ENCODE measurements around the gene CDH23.
A peak's percentile ranks its signal among the peaks of the same experiment; 100 is the strongest.

CDH23 gene

DNA sequence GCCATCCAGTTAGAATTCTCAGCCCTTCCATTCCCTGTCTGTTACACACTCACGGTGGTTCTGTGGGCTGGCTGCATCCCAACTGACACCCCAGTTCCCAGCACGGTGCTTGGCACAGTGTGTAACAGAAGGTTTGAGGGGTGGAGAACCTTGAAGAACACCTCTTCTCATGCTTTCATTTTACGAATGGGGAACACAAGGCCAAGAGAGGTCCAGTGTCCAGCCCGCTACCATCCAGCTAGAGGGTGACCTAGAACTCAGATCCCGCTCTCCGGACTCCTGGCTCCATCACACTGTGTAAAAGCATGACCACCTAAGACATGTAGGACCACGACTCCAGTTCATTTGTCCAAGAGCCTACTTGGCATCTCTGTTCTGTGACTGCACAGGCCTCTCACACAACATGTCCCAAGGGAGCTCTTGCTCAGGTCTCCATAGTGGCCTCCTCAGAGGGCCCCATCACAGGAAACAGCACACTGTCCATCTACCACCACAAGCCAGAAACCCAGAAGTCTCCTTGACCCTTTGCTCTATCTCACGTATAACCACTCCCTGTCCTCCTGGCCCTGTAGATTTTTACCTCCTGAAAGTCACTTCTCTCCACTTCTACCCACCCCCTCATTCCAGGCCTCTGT lies 2.8 kb upstream of the CDH23 start:
- DNase-seq = no peak

DNA sequence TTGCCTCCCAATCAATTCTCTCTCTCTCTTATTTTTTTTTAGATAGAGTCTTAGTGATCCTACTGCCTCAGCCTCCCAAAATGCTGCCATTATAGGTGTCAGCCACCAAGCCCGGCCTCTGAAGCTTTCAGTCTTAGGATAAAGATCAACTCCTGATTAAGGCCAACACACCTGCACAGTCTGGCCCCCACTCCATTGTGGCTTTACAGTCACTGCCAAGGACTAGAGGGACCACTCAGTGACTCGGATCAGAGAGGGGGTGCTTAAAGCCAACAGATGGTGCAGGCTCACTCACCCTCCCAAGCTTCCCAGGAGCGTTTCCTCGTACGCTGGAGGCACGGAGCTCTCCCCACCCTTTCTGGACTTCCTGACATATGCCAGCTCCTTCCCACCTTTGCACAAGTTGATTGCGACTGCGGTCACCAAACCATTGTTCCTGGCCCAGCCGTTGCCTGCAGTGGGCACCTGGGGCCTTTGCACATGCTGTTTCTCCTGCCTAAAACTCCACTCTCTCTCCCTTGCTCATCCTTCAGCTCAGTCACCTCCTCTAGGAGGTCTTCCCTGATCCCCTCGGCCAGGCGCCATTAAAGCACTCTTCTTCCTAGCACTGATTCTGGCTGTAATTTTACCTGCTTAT lies 1.7 kb upstream of the CDH23 start:
- DNase-seq = no peak

DNA sequence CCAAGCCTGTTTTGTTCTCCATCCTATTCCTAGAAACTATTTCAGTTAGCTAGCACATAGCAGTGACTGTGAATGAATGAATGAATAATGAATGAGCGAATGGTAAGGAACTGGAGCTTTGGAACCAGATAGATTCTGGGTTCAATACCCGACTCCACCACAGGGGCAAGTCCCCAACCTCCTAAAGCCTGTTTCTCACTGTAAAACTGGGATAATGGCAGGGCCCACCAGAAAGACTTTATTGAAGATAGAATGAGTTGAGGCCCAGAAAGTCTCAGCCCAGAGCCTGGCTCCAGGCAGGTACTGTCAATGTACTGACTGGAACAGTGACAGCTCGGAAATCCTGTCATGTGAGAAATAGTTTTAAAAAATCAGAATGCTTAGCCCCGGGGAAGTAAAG lies 1.1 kb upstream of the CDH23 start:
- no peak for DNase-seq

DNA sequence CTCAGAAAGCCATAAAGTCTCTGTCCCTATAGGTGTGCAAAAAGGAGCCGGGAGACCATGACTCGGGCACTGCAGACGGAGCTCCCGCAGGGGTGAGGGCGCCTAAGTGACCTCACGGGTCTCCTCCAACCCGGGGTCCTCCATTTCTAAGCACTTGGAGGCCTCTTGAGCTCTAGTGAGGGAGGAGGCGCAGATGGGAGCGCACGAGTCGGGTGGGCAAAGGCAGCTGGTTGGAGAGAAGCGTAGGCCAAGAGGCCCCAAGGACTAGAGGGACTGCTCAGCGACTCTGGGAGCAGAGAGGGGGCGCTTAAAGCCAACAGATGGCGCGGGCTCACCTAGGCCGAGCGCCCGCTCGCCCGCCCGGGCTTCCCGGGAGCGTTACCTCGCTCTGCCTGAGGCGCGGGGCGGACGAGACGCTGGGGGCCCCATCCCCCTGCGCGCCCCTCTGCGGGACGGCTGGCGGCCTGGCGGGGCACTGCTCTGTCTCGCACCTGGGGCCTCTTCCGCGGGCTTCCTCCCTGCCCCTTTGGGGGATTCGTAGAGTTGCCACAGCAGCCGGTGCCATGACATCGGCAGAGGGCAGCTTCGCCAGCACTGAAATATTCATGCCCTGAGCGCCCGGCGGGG lies 523 bp upstream of the CDH23 start:
- peak; percentile 23 to 31 for DNase-seq

DNA sequence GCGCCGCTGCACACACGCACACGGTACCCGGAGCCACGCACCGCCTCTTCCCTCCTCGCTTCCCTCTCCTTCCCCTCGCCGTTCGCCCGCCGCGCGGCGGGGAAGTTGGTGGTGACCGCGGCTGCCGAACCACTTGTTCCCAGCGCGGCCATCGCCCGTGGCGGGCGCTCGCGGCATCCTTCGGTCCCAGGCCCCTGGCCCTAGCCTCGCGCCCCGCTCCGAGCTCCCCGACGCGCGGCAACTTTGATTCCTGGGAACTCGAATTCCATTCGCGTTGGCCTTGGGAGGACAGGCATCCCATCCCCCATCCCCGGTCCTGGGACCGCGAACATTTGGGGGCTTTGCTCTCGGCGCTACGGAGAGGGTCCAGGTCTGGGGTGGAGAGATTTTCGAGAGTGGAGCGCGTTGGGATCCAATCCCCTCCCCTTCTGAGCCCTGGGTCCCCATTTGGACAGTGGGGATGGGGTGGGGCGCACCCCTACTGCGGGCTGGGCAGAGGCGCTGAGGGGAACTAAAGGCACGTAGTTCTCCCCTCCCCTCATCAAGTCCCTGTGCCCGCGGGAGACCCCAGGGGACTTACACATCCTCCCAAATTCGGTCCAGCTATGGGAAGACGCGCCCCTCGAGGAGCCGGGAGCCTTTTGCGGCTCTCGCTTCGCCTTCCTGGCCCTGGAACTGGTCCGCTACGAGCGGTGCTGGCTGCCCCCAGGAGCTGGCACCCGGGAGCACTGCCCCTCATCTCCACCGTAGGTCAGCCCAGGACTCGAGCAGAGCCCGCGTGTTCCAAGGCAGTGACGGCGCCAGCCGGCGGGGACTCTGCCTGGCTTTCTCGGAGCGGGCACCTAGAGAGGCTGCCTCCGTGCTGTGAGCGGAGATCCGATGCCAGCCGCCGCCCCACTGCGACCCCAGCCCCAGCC lies 834 bp downstream of the CDH23 start:
- DNase-seq = peak in 1 of 2 donors; percentile 17

DNA sequence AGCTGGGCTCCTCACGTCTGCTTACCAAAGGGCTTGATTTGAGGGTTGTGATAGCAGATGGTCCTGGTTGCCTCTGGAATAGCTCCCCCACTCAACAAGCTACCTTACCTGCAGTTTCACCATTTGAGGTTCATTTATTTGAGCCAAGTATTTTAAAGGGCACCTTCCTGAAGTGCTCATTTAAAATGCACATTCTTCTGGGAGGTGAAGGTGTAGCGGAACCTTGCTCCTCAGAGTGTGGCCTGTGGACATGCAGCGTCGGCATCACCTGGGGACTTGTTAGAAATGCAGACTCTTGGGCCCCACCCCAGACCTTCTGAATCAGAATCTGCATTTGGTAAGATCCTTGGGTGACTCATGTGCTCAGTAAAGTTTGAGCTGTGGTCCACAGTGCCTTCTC lies 2.3 kb downstream of the CDH23 start:
- DNase-seq = no peak

DNA sequence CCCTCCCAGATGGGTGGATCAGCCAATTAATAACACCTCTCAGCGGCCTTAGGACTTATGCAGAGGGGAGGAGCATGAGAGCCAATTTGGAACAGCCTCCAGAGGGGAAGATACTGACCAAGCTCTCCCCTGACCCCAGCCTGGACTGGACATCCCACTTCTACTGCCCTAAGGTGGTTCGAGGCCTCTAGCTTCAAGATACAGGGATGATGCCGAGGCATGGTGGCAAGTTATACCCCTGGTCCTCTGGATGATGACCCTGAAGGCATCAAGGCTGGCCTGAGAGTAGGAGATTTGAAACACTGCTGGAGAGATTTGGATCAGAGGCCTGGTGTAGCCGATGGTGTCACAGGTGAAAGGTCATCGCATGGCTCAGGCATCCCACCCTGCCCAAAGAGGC lies 3.2 kb downstream of the CDH23 start:
- no peak for DNase-seq

DNA sequence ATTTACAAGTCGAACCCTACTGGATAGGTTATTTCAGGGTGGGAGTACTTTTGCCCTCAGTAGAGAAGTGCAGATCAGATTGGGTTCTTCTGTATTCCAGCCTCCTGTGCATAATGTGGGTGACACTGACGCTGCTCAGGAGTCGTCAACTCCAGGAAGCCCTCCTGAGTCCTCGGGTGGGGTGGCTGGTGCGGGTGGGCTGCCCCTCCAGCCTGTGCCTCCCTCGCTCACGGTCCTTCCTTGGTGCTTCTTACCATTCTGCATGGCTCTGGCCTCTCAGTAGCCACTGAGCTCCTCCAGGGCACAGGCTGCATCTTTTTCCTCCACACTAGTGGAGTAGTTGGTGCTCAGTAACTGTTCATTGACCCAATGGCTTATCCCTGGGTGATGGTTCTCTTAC lies 4.3 kb downstream of the CDH23 start:
- no peak for DNase-seq

DNA sequence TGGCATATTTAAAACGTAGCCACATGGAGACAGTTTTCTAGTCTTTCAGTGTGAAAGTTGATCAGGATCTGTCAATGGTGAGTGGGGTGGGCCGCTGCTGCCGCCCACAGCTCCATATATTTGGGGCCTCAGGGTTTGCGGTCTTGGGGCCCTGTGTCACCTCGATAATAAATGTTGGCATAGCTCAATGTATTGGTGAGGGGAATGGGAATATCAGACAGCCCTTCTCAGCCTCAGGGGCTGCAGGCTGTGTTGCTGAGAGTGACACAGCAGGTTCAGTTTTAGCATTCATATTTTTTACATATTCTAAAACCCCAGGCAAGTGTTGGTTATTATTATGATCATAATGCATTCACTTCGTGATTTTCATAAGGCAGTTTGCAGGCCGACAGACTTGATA lies 5.3 kb downstream of the CDH23 start:
- no peak for DNase-seq

DNA sequence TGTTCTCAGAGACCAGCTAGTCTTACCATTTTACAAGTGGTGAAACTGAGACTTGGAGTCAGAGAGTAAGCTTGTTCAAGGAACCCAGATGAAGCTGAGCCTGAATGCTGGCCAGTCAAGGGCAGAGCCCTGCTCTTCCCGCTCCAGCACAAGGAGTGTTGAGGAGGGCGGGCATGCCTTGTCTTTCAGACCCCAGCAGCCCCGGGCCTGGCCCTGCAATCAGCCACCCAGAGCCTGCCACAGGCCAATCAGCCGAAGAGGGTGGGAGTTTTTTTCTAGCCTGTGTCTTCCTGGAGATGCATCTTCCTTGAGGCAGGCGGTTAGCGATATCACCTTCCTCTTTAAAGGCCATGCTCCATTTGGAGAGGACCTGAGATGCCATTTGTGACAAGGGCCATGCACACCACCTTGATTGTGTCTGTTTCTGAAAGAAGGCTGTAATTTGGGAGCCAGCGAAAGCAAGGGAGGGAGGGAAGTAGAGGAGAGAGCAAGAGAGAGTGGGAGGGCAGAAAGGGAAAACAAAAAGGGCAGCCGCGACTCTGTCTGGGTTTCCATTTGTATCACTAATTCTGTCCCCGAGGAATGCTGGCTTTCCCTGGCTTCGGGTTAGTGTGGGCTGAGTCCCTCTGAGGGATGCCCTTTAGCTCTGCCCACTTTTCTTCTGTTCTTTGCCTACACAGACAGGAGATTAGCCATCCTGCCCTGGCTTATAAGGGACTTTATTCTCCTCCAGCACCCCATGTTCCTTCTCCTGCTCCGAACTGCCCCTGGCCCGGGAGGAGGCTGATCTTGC lies 8.0 kb downstream of the CDH23 start:
- DNase-seq = no peak

DNA sequence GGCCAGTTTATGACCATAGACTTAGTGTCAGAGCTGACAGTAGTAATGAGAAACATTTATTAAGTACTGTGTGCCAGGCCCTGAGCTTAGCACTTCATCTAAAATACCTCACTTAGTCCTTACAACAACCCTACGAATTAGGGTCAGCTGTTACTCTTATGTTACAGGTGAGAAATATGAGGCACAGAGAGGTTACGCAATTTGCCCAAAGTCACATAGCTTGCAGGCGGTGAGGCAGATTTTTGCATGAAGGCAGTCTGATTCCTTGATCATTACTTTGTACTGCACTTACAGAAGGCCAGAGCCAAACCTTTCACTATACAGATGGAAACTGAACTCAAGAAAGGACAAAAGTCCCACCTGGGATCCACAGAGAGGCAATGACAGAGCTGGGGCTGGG lies 10.2 kb downstream of the CDH23 start:
- no peak for DNase-seq

DNA sequence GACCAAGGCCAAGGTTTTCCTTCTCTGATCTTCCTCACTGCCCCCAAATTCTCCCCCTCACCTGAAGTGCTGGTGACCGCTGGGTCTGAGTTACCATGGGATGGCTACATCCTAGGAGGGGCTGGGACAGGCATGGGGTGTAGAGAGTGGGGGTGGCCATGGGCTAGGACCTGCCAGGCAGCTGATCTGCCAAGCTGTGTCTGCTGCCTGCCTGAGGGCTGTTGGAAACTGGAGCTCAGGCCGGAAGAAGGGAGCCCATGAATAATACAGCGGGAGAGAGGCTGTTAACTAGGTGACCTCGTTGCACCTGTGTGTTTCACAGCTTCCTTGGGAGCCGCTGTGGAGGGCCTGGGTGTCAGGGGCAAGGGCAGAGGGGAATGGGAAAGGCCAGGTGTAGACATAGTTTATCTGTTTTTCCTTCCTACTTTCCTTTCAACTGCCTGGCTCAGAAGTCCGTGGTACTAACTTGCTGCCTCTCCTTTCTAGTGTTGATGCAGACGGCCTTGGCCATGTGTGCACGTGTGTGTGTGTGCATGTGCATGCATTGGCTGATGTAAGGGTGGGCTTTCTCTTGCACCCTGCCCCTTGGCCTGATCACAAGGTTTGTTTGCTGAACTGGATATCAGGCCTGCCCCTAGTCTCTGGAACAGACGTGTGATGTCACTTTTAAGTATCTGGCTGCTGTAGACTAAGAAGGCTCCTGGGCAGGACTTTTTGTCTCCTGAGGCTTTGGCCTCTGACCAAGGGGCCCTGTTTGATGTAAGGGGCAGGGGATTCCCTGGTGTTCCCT lies 11.9 kb downstream of the CDH23 start:
- no peak for DNase-seq

DNA sequence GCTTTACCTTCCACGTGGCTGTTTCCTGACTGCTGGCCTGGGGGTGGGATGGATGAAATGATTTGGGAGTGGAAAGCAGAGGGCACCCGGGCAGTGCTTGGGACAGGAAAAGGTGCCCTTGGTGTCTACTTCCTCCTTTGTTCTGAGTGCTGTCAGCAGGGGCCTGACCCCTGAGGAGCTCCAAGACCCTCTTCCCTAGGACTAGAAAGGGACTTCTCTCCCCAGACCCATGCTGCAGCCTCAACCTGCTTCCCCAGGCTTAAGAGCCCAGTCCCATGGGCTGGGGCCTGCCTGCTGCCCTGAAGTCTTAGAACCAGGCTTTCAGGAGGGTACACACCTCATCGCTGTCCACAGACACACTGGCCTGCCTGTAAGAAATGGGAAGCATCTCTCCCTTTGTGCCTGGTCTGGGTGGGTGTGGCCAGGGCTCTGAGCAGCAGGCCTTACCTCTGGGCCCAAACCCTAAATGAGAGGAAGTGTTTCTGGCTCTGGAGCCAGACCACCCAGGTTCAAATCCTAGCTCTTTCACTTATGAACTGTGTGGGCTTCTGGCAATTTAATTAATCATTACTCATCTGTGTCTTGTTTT lies 12.9 kb downstream of the CDH23 start:
- DNase-seq = no peak

DNA sequence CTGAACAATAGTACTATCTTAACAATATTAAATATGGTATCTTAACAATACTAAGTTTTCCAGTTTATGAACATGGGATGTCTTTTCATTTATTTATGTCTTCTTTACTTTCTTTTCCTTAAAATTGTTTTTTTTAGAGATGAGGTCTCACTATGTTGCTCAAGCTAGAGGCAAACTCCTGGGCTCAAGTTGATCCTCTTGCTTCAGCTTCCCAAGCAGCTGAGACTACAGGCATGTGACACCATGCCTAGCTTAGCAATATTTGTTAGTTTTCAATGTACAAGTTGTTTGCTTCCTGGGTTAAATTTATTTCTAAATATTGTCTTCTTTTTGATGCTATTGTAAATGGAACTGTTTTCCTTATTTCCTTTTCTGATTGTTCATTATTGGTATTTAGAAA lies 16.9 kb downstream of the CDH23 start:
- DNase-seq = no peak

DNA sequence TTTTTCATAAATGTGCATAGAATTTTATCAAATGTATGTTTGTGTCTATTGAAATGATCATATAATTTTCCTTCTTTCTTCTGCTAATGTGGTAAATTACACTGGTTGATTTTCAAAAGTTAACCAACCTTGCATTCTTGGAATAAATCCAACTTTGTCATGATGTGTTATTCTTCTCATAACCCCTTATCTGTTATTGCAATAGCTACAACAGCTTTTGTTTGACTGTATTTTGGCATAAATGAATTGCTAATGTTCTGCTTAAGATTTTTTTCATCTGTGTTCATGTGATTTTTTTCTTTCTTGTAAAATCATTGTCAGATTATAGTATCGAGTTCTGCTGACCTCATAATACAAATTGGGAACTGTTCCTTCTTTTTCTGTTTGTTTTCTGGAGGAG lies 17.6 kb downstream of the CDH23 start:
- no peak for DNase-seq

DNA sequence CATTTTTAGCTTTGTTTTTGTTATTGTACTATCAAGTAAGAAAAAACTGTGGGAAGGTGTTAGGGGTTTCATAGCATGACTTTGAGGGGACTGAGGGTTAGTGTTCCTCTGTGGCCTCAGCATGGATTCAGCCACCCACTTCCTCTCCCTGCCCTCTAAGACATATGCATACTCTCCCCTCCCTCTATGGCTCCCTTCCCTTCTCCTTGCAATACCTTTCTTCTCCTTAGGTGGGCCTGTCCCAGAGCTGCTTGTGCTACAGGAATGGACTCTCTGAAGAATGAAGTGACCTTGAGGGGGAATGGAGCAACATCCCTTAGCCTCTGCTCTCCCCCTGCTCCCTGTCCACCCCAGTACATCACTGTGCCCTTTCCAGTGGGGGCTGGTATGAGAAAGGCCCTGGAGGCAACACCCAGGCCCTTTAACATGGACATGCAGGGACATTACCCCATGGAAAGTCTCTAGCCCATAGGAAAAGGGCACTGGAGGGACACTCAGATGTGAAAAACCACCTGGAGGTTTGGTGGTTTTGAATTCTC lies 22.4 kb downstream of the CDH23 start:
- DNase-seq = no peak

DNA sequence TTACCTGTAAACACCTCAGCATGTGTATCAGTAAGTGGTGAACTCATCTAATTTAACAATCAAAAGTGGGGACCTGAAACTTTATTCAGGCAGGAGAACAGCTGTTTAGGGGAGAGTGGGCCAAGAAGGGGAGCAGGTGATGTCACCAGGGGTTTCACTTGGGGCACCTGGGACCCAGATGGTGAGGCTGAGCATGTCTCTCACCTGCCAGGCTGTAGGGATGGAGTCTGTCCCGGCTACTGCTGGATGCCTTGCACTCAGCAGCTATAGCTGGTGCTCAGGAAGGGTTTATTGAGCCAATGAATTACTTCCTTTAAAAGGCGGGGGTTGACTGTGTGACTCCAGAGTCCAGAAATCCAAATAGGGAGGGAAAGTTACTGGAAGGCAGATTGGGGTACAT lies 23.0 kb downstream of the CDH23 start:
- DNase-seq = no peak

DNA sequence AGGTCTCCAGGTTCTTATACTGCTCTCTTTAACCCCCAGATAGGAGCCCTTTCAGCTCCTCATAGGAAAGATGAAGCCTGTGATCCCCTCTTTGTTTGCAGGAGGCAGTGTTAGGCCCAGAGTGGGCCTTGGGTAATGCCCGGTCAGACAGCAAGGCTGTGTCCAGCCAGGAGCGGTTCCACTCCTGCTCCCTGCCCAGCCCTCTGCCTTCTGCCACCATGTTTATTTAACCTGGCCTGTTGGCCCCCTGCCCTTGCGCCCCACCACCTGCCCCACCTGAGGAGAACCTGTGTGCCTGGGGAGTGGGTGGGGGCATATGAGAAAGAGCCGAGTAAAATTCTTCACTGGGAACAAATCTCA lies 24.3 kb downstream of the CDH23 start:
- DNase-seq = no peak

DNA sequence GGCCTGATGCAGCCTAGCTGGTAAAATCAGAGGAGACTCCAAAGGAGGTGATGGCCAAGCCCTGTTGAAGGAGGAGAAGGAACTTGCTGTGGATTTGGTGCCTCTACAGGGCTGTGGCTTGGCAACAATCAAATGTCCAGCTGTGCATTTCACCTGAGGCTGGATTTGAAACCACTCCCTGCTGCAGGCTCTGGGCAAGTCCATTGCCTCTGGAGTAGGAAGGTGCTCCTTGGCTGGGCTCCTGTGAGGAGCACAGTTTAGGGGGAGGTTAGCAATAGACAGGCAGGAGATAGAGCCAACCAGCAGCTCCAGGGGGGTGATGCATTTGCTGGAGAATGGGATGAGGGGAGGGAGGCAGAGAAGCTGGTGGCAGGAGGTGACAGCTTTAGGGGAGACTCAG lies 26.5 kb downstream of the CDH23 start:
- DNase-seq = no peak

DNA sequence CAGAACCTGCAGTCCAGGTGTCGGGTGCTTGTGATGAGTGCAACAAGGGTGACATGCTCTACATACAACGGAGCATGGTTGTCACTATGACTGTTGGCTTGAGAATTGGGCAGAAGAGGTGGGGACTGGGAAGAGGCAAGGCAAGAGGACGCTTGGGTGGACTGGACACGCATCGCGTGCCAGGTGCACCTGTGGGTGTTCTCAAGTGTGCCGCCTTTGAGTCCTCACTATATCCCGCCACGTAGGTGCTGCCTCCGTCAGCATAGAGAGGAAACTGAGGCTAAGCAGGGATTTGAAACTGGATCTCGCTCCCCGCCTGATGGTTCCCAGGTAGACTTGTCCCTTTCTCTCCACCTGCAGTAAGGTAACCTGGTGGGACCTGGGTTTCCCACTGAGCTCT lies 27.2 kb downstream of the CDH23 start:
- no peak for DNase-seq

DNA sequence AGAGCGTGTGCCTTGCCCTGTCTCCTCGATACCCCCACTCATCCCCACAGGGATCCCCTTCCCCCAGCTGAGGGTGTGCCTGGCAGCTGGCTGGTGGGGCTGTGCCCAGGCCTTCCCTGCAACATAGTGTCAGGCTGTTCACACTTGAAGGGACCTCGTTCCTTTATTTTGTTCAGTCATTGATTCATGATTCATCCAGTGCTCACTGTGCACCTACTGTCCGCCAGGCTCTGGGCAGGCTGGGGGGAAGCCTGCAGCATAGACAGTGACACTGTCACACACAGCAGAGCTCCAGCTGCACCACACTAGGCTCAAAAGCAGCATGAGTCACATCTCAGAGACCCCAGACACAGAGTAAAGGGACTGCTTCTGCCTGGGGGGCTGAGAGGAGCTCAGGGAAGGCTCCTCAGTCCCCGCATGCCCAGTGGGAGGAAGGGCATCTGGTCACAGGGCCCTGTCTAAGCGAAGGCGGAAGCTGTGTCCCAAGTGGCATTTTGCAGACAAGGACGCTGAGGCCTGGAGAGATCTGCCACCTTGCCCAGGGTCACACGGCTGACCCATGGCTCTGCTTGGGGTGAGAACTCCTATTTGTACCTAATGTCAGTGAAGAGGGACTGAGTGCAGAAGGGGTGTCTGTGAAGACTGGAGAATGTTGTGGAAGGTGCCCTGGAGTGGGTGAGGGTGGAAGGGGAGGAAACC lies 27.9 kb downstream of the CDH23 start:
- no peak for DNase-seq

Measured in CD4-positive, alpha-beta T cell treated with Interleukin-1 beta for 1 hour (primary cell).